ENCODE measurements around the gene ANXA2R. TPM values are rescaled to one million over a fixed set of nuclear protein-coding genes. Genes with fewer than 3 reads are reported as not detected.
A peak's percentile ranks its signal among the peaks of the same experiment; 100 is the strongest.

Gene ANXA2R
- total and polyA plus RNA-seq, 9 of the 15 experiments (the other 6 are each of a cell fraction or from before 2014, with no cell fraction given): 2.1 to 4.8 (median 3.4) TPM

DNA sequence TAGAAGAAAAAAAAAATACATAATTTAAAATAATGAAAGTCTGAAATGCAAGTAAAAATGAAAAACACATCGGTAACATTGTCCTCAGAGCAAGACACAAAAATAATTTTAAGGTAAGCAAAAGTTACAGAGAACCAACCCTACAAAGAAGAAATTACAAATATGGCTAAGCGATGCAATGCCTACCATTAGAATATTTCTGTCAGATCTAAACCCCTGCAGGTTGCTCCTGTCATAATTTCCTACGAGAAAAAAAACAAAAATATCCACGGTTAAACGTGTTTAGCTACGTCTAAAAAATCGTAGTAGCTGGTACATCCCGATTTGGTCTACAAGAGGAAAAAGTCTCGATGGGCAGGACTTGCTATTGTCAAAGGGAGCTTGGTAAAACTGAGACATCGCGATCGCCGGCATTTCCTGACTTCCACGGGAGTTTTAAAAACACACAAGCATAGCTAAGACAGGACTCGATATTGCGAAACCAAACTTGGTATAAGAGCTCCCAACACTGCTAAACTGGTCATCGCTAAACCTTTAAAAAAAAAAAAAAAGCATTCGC, 1.1 kb upstream of the ANXA2R start (continued):
- TF ChIP-seq, protein P1, sequence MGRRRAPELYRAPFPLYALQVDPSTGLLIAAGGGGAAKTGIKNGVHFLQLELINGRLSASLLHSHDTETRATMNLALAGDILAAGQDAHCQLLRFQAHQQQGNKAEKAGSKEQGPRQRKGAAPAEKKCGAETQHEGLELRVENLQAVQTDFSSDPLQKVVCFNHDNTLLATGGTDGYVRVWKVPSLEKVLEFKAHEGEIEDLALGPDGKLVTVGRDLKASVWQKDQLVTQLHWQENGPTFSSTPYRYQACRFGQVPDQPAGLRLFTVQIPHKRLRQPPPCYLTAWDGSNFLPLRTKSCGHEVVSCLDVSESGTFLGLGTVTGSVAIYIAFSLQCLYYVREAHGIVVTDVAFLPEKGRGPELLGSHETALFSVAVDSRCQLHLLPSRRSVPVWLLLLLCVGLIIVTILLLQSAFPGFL (CRISPR knock-in tag; IDR thresholded peaks at IDR 0.05): no peak
- no peak for TF ChIP-seq ZNF324 (CRISPR knock-in tag; IDR thresholded peaks at IDR 0.05)
- TF ChIP-seq, protein P2, sequence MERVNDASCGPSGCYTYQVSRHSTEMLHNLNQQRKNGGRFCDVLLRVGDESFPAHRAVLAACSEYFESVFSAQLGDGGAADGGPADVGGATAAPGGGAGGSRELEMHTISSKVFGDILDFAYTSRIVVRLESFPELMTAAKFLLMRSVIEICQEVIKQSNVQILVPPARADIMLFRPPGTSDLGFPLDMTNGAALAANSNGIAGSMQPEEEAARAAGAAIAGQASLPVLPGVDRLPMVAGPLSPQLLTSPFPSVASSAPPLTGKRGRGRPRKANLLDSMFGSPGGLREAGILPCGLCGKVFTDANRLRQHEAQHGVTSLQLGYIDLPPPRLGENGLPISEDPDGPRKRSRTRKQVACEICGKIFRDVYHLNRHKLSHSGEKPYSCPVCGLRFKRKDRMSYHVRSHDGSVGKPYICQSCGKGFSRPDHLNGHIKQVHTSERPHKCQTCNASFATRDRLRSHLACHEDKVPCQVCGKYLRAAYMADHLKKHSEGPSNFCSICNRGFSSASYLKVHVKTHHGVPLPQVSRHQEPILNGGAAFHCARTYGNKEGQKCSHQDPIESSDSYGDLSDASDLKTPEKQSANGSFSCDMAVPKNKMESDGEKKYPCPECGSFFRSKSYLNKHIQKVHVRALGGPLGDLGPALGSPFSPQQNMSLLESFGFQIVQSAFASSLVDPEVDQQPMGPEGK (CRISPR knock-in tag; IDR thresholded peaks at IDR 0.05; ENCODE audit: borderline replicate concordance): no peak
- no peak for TF ChIP-seq ESRRA (IDR thresholded peaks at IDR 0.05; ENCODE audit: borderline replicate concordance, low read depth)
- TF ChIP-seq ETV6 (IDR thresholded peaks at IDR 0.05; ENCODE audit: borderline replicate concordance in 1 of 2, low read depth in 2 of 2, low read length in 1 of 2): 0 out of 4 replicates have a peak, but pooled peaks of 1 of the 2 experiments have one; percentile 15
- no peak for TF ChIP-seq ETV6 (CRISPR knock-in tag; IDR thresholded peaks at IDR 0.05; ENCODE audit: borderline replicate concordance)
- TF ChIP-seq, protein P3, sequence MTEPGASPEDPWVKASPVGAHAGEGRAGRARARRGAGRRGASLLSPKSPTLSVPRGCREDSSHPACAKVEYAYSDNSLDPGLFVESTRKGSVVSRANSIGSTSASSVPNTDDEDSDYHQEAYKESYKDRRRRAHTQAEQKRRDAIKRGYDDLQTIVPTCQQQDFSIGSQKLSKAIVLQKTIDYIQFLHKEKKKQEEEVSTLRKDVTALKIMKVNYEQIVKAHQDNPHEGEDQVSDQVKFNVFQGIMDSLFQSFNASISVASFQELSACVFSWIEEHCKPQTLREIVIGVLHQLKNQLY (CRISPR knock-in tag; conservative IDR thresholded peaks at IDR 0.05): no peak
- TF ChIP-seq, protein P4, sequence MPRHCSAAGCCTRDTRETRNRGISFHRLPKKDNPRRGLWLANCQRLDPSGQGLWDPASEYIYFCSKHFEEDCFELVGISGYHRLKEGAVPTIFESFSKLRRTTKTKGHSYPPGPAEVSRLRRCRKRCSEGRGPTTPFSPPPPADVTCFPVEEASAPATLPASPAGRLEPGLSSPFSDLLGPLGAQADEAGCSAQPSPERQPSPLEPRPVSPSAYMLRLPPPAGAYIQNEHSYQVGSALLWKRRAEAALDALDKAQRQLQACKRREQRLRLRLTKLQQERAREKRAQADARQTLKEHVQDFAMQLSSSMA (CRISPR knock-in tag; IDR thresholded peaks at IDR 0.05): no peak
- 0 out of 2 replicates have a peak, but pooled peaks have one; percentile 23 for TF ChIP-seq KAT7 (CRISPR knock-in tag; IDR thresholded peaks at IDR 0.05; ENCODE audit: borderline replicate concordance)
- TF ChIP-seq HMG20A (CRISPR knock-in tag; conservative IDR thresholded peaks at IDR 0.05): no peak
- TF ChIP-seq, protein P5, sequence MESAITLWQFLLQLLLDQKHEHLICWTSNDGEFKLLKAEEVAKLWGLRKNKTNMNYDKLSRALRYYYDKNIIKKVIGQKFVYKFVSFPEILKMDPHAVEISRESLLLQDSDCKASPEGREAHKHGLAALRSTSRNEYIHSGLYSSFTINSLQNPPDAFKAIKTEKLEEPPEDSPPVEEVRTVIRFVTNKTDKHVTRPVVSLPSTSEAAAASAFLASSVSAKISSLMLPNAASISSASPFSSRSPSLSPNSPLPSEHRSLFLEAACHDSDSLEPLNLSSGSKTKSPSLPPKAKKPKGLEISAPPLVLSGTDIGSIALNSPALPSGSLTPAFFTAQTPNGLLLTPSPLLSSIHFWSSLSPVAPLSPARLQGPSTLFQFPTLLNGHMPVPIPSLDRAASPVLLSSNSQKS (CRISPR knock-in tag; IDR thresholded peaks at IDR 0.05): no peak
- no peak for TF ChIP-seq PTRF (tag; IDR thresholded peaks at IDR 0.05)
- TF ChIP-seq POLR3G (IDR thresholded peaks at IDR 0.05; ENCODE audit: extremely low read depth, insufficient read length, insufficient replicate concordance): no peak
- TF ChIP-seq RBM22 (IDR thresholded peaks at IDR 0.05; ENCODE audit: low read depth, low read length, poor library complexity, severe bottlenecking): no peak
- TF ChIP-seq ZNF551 (CRISPR knock-in tag; IDR thresholded peaks at IDR 0.05): no peak
- TF ChIP-seq POLR2AphosphoS2 (IDR thresholded peaks at IDR 0.05; ENCODE audit: low read length): no peak
- TF ChIP-seq HDAC2 (IDR thresholded peaks at IDR 0.05): 0 out of 2 replicates have a peak, but pooled peaks have one; percentile 21
- TF ChIP-seq, protein P6, sequence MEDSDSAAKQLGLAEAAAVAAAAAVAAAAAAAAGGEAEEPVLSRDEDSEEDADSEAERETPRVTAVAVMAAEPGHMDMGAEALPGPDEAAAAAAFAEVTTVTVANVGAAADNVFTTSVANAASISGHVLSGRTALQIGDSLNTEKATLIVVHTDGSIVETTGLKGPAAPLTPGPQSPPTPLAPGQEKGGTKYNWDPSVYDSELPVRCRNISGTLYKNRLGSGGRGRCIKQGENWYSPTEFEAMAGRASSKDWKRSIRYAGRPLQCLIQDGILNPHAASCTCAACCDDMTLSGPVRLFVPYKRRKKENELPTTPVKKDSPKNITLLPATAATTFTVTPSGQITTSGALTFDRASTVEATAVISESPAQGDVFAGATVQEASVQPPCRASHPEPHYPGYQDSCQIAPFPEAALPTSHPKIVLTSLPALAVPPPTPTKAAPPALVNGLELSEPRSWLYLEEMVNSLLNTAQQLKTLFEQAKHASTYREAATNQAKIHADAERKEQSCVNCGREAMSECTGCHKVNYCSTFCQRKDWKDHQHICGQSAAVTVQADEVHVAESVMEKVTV (CRISPR knock-in tag; IDR thresholded peaks at IDR 0.05): no peak
- TF ChIP-seq ZNF778 (CRISPR knock-in tag; IDR thresholded peaks at IDR 0.05): no peak
- no peak for TF ChIP-seq MEF2D (tag; conservative IDR thresholded peaks at IDR 0.05; ENCODE audit: low read depth)
- TF ChIP-seq THRAP3 (IDR thresholded peaks at IDR 0.05; ENCODE audit: borderline replicate concordance): no peak

All from K562 (cell line).